Activated CD8-positive, alpha-beta memory T cell treated with anti-CD3 and anti-CD28 coated beads, Interleukin-2, amount 50 U/mL, for 24 hours (primary cell): ENCODE data around the gene ABCC11.
"Not testable (repeated sequence)": the region's sequence is repeated elsewhere in the genome, so short reads cannot be mapped to it uniquely, and the experiment has no call there.

Source experiments
- DNase-seq: peaks from one replicate; pipeline ENCODE4 v3.0.0-alpha.2; 2020; ENCODE audit errors: extremely low read depth

The ABCC11 gene

DNA sequence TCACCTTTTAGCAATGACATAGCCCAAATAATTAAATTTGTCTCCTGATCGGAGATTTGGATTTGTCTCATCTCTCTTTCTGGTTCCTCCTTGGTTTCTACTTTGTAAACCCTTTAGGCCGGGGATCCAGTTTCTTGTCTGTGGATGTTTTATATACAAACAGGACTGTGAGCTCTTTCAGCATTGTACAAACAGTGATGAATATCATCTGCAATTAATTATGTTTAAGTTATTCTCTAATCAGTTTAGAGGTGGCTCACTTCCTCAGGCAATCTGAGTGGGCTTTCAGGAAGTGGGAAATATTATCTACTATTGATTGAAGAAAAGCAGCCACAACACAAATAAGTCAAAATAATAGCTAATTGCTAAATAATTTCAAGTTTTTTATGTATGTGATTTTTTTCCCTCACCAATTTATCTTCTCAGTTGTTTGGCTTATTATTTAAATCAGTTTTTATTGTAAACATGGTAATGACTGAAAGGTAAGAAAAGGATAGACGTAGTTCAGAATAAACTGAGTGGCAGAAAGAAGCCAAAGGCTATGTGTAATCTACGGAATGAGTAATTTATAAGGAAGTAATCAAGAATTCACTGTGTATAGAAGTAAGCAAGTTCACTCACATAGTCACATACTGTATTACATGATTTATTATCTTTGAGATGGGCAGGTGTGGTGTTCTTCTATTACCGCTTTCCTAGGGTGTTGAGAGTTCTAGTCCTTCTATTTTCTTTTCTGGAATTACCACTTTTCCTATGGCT is 3.4 kb upstream of the ABCC11 start:
- no peak for DNase-seq

DNA sequence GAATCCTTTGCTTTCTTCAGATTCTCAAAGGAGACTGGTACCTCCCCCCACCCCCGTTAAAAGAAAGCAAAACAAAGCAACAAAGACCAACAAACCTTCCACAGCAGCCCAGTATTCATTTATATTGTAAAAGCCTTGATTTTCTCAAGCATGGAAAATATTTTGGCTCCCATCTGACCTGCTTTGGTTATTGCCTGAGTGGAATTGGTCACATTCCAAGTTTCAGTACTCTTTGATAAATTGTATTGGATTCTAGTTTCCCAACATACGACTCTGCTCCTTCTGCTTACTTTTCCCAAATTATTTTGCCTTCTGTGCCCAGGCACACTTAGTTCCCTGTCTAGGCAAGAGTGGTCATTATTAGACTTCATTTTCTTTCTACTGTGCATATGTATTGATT is 1.3 kb downstream of the ABCC11 start:
- no peak for DNase-seq

- no peak for DNase-seq
Measured at GRCh38 chr16:48244863-48245195, 2.5 kb downstream of the ABCC11 start.

DNA sequence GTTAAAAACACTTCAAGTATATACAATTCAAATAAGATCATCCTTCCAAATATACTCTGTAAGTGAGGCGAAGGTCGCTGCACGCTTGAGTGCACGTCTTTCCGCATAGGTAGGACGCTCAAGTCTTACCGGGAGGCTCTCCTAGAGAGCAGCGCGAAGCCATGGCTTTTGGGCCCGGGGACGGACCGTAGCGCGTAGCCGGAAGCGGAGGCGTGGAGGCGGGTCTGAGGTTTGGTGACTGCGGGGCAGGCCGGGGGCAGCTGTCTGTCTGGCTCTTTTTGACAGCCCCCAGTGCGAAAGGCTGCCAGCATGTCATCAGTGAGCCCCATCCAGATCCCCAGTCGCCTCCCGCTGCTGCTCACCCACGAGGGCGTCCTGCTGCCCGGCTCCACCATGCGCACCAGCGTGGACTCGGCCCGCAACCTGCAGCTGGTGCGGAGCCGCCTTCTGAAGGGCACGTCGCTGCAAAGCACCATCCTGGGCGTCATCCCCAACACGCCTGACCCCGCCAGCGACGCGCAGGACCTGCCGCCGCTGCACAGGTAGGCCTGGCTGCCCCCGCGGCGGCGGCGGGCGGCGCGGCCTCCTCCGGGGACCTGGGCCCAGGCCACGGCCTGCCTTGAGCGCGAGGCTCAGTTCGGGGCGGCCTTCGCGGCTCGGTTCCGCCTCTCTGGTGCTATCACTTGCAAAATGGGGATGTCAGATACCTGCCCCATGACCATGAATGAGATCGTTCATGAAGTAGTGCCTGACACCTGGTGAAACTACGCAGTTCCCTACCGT is 3.1 kb downstream of the ABCC11 start, which contains the start of gene LONP2:
Gene LONP2, plus strand, starts transcription at position 221 of the 783 bp plus-strand sequence. Its CDS starts 89 bp downstream, at position 310.
- peak; percentile 82 for DNase-seq

DNA sequence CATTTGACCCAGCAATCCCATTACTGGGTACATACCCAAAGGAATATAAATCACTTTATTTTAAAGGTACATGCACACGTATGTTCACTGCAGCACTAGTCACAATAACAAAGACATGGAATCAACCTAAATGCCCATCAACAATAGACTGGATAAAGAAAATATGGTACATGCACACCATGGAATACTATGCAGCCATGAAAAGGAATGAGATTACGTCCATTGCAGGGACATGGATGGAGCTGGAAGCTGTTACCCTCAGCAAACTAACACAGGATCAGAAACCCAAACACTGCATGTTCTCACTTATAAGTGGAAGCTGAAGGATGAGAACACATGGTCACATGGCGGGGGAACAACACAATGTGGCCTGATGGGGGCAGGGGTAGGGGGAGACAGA is 7.2 kb downstream of the ABCC11 start:
- DNase-seq = not testable (repeated sequence)

DNA sequence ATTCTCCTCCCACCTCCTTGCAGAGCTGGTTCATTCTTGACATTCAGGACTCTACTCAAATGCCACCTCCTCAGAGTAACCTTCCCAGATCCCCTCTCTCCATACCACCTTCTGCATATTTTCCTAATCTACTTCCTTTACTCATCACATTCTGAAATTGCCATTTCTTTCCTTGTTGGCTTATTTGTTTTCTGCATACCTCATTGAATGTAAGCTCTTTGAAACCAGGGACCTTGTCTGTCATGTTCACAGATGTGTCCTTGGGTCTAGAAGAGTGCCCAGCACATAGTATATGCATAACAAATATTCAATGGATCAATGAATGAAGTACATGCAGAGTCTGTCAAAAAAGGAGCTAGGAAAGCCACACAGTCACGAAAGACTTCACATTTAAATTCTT is 11.1 kb downstream of the ABCC11 start:
- DNase-seq = no peak

DNA sequence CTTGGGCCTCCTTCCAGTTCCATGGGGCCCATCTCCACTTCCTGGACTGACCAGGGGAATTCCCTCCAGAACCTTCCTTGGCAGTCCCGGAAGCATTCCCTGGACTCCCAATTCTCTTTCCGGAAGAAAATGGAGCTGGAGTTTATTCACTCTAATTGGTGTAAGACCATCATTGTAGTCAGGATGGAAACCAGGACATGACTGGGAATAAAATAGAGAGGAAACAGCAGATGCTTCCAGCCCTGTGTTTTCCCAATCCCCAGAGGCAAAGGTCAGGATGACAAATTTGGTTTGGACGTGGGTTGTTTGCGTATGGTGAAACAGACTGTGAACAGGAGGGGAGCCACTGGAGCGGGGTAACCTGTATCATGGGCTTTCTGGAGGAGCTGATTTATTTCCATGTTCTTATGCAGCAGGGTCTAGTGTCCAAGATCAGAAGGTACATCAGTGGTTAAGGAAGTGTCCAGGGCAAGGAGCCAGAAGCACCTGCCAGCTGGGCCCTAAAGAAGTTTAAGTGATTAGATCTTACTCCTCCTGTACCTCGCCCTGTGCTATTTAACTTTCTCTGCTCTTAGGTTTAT is 11.7 kb downstream of the ABCC11 start:
- no peak for DNase-seq

DNA sequence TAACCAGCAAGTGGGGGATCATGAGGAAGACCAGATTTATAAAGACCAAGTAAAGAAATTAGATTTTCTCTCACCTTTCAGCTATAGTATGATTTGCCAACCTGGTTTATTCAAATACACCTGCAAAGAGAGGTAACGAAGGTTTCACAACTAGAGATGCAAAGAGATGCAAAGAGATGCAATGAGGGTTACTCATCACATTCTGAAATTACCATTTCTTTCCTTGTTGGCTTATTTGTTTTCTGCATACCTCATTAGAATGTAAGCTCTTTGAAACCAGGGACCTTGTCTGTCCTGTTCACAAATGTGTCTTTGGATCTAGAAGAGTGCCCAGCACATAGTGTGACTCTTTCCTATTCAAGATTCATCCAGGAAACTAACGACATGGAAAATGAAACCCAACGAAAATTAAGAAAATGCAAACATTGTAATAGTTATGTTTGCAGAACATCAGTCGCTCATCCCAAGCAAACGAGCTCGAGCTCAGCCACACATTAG is 12.2 kb downstream of the ABCC11 start:
- DNase-seq = no peak

- DNase-seq = no peak
Measured at GRCh38 chr16:48234630-48235029, 12.7 kb downstream of the ABCC11 start.

GRCh38 chr16:48232493-48233040 is 14.8 kb downstream of the ABCC11 start:
- DNase-seq = no peak

GRCh38 chr16:48231727-48232492 is 15.4 kb downstream of the ABCC11 start:
- DNase-seq = no peak

GRCh38 chr16:48225456-48225855 is 21.9 kb downstream of the ABCC11 start:
- DNase-seq = no peak

- DNase-seq = no peak
Measured at GRCh38 chr16:48223490-48223889, 23.8 kb downstream of the ABCC11 start.

GRCh38 chr16:48220891-48221290 is 26.4 kb downstream of the ABCC11 start:
- no peak for DNase-seq

DNA sequence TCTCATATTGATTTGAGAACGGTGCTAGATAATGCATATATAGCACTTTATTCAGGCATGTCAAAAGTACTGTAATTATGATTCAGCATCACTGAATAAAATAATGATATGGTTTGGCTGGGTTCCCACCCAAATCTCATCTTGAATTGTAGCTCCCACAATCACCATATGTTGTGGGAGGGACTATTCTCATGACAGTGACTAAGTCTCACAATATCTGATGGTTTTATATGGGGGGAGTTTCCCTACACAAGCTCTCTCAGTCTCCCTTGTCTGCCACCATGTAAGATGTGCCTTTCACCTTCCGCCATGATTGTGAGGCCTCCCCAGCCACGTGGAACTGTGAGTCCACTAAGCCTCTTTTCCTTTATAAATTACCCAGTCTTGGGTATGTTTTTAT is 28.9 kb downstream of the ABCC11 start:
- DNase-seq = no peak

DNA sequence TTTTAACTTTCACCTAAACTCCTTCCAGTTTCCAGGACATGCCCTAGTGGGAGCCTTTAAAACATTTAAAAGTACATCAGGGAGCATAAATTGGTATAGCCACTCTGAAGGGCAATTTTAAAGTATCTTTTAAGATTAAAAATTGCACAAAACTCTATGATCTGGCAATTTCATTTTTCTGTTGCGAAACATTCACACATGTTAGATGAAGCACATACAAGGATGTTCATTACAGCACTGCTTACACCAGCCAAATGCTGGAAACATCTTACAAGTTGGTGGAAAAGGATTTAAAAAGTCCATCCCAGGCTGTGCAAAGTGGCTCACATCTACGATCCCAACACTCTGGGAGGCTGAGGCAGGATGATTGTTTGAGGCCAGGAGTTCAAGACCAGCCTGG is 29.6 kb downstream of the ABCC11 start:
- DNase-seq = no peak

- no peak for DNase-seq
Measured at GRCh38 chr16:48215738-48216137, 31.6 kb downstream of the ABCC11 start.

- no peak for DNase-seq
Measured at GRCh38 chr16:48212033-48212432, 35.3 kb downstream of the ABCC11 start.

- DNase-seq = no peak
Measured at GRCh38 chr16:48210747-48211146, 36.6 kb downstream of the ABCC11 start.

DNA sequence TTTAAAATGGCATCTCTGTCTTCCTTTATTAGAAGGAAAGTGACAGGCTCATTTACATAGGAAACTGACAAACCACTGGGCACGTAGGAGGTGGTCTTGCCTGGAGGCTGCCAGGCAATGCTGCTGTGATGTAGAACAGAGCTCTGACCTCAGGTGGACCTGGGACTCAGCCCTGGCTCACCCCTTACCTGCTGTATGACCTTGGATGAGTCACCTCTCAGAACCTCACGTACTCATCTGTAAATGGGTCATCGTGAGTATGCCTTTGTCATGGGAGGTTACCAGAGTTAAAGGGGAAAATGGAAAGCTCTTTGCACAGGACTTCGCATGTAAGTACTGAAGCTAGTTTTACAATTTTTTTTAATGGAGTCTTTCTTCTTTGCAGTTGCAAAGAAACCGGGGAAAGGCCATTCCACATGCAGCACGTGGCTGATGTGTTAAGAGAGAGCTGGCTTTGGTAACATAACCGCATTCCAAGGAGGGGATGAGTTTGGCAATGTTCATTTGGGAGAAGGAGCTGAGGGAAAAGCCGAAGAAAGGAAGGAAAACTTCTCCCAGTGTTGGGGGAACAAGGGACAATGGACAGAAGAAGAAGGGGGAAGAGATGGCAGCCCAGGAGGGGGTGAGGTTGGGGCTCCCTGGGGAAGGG is 40.6 kb downstream of the ABCC11 start:
- DNase-seq = no peak

DNA sequence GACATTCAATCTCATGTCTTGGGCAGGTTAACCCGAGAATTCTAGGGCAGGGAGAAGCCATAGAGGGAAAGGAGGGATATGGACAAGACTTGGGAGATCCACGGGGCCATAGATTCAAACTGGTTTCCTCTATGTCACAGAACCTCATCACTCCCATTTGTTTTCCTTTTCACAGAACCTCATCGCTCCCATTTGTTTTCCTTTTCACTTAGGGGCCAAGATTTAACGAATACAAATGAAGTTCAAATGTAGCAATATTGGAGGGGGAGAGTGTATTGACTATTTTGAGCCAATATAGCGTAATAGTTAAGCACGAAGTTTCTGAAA is 42.6 kb downstream of the ABCC11 start:
- DNase-seq = no peak
